ENCODE results near the gene EREG.
A peak's percentile ranks its signal among the peaks of the same experiment; 100 is the strongest.

EREG gene

GRCh38 chr4:74318276-74318675 lies 46.7 kb upstream of the EREG start:
- no peak for ATAC-seq
- TF ChIP-seq TCF4 (CRISPR knock-in tag; IDR thresholded peaks at IDR 0.05; ENCODE audit: borderline replicate concordance) = no peak

- TF ChIP-seq TCF4 (CRISPR knock-in tag; IDR thresholded peaks at IDR 0.05; ENCODE audit: borderline replicate concordance) = no peak
- TF ChIP-seq ZFP30 (CRISPR knock-in tag; IDR thresholded peaks at IDR 0.05) = no peak
- no peak for TF ChIP-seq ZNF70 (CRISPR knock-in tag; IDR thresholded peaks at IDR 0.05)
- no peak for TF ChIP-seq CSRNP3 (CRISPR knock-in tag; IDR thresholded peaks at IDR 0.05)
- no peak for TF ChIP-seq ARNTL (CRISPR knock-in tag; IDR thresholded peaks at IDR 0.05; ENCODE audit: borderline replicate concordance, low read depth)
- peak; percentile 23; the same call in 1 of the 3 replicates for ATAC-seq
These were observed 45.5 kb upstream of the EREG start for GRCh38 chr4:74319470-74319869.

DNA sequence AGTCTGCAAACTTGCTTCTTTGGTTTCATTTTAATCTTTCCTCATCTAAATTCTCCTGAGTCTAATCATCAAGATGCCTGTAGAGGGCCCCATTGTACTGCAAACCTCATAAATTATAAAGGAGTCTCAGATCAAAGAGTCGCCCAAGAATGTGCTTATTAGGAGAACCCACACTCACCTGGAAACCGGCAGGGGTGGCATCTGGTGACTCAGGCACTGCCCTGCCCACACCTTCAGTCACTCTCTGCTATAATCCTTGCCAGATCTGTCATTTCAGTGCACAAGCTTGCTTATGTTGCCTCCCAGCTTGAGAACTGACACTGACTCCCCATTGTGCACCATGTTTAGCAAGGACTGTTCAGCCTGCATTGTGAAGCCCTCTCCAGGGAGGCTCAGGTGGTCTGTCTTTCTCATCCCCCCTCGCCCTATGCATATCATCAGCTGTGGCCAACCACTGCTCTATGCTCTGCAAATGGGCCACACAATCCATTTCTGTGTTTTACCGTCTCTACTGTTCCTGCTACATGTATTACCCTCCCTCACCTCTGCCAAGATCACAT lies 44.3 kb upstream of the EREG start:
- ATAC-seq = peak; percentile 97
- TF ChIP-seq ZFP30 (CRISPR knock-in tag; IDR thresholded peaks at IDR 0.05) (no peak), GLIS3 (CRISPR knock-in tag; IDR thresholded peaks at IDR 0.05) (no peak), ESRRG (CRISPR knock-in tag; IDR thresholded peaks at IDR 0.05) (no peak), ISL1 (CRISPR knock-in tag; IDR thresholded peaks at IDR 0.05) (no peak), PATZ1 (CRISPR knock-in tag; IDR thresholded peaks at IDR 0.05; ENCODE audit: borderline replicate concordance) (no peak), RARB (CRISPR knock-in tag; IDR thresholded peaks at IDR 0.05) (no peak)

- no peak for TF ChIP-seq PPARA (CRISPR knock-in tag; IDR thresholded peaks at IDR 0.05; ENCODE audit: borderline replicate concordance)
- no peak for TF ChIP-seq OSR1 (CRISPR knock-in tag; IDR thresholded peaks at IDR 0.05)
- TF ChIP-seq ZNF565 (CRISPR knock-in tag; conservative IDR thresholded peaks at IDR 0.05; ENCODE audit: low read depth) = no peak
- TF ChIP-seq TCF4 (CRISPR knock-in tag; IDR thresholded peaks at IDR 0.05; ENCODE audit: borderline replicate concordance) = no peak
- TF ChIP-seq ARNTL (CRISPR knock-in tag; IDR thresholded peaks at IDR 0.05; ENCODE audit: borderline replicate concordance, low read depth) = no peak
These were observed 42.6 kb upstream of the EREG start for GRCh38 chr4:74322301-74322700.

DNA sequence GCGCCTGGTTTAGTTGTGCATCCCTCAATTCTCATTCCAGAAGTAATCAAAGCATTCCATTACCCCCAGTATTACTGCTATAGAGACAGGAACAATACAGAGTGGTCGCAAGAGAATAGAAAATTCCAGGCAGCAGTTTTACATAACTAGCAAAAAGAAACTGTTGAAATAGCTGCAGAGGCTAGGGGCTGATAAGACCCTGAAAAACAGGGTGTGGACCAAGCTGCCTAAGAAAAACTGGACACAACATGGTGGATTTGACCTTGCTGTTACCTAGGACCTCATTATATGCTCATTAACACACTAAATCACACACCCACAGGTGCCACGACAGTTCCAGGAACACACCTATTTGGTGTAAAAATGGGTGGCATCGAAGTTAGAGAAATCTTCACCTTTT lies 41.3 kb upstream of the EREG start:
- ATAC-seq = no peak
- TF ChIP-seq ZNF565 (CRISPR knock-in tag; conservative IDR thresholded peaks at IDR 0.05; ENCODE audit: low read depth) = no peak
- TF ChIP-seq TOX (CRISPR knock-in tag; IDR thresholded peaks at IDR 0.05; ENCODE audit: borderline replicate concordance) = no peak
- TF ChIP-seq TCF4 (CRISPR knock-in tag; IDR thresholded peaks at IDR 0.05; ENCODE audit: borderline replicate concordance) = no peak
- no peak for TF ChIP-seq GLIS3 (CRISPR knock-in tag; IDR thresholded peaks at IDR 0.05)
- TF ChIP-seq ARNTL (CRISPR knock-in tag; IDR thresholded peaks at IDR 0.05; ENCODE audit: borderline replicate concordance, low read depth) = no peak
- no peak for TF ChIP-seq ZFP30 (CRISPR knock-in tag; IDR thresholded peaks at IDR 0.05)
- TF ChIP-seq ZNF8 (CRISPR knock-in tag; IDR thresholded peaks at IDR 0.05) = no peak
- TF ChIP-seq ZC3H10 (CRISPR knock-in tag; IDR thresholded peaks at IDR 0.05) = no peak

More at GRCh38 chr4:74322301-74322700, 42.6 kb upstream of the EREG start:
- no peak for ATAC-seq

DNA sequence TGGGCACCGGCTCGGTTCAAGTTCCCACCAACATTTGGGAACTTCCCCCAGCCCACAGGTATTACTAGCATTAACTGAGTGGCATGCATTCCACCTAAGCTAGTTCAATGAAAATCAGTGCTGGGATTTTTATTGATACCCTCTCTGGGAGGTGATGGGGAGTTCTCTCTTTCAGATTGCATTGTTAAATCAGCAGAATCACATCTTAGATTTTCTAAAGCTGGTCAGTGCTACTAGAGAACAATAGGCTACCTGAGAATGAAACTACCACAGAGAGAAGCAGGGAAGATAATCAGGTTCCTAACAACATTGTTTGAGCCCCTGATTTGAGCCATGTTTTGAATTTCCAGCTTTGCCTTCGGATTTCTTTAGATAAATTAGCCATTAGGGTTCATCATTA lies 40.7 kb upstream of the EREG start:
- ATAC-seq = no peak
- TF ChIP-seq CSDC2 (CRISPR knock-in tag; IDR thresholded peaks at IDR 0.05) (no peak), TCF4 (CRISPR knock-in tag; IDR thresholded peaks at IDR 0.05; ENCODE audit: borderline replicate concordance) (no peak), PATZ1 (CRISPR knock-in tag; IDR thresholded peaks at IDR 0.05; ENCODE audit: borderline replicate concordance) (no peak), ZFP3 (CRISPR knock-in tag; IDR thresholded peaks at IDR 0.05) (no peak), POU6F1 (CRISPR knock-in tag; IDR thresholded peaks at IDR 0.05; ENCODE audit: borderline replicate concordance, low read depth) (no peak), ZNF70 (CRISPR knock-in tag; IDR thresholded peaks at IDR 0.05) (no peak), ISL1 (CRISPR knock-in tag; IDR thresholded peaks at IDR 0.05) (no peak), OSR1 (CRISPR knock-in tag; IDR thresholded peaks at IDR 0.05) (no peak), CSRNP3 (CRISPR knock-in tag; IDR thresholded peaks at IDR 0.05) (no peak), ZFP30 (CRISPR knock-in tag; IDR thresholded peaks at IDR 0.05) (no peak), TOX (CRISPR knock-in tag; IDR thresholded peaks at IDR 0.05; ENCODE audit: borderline replicate concordance) (no peak), PPARA (CRISPR knock-in tag; IDR thresholded peaks at IDR 0.05; ENCODE audit: borderline replicate concordance) (no peak), ESRRG (CRISPR knock-in tag; IDR thresholded peaks at IDR 0.05) (no peak), BACH2 (CRISPR knock-in tag; IDR thresholded peaks at IDR 0.05; ENCODE audit: borderline replicate concordance) (no peak)

Measured in SK-N-SH treated with all-trans-retinoic acid at 6 μM for 48 hours (cell line).